ENCODE data around the gene CCNQ.

Gene CCNQ

DNA sequence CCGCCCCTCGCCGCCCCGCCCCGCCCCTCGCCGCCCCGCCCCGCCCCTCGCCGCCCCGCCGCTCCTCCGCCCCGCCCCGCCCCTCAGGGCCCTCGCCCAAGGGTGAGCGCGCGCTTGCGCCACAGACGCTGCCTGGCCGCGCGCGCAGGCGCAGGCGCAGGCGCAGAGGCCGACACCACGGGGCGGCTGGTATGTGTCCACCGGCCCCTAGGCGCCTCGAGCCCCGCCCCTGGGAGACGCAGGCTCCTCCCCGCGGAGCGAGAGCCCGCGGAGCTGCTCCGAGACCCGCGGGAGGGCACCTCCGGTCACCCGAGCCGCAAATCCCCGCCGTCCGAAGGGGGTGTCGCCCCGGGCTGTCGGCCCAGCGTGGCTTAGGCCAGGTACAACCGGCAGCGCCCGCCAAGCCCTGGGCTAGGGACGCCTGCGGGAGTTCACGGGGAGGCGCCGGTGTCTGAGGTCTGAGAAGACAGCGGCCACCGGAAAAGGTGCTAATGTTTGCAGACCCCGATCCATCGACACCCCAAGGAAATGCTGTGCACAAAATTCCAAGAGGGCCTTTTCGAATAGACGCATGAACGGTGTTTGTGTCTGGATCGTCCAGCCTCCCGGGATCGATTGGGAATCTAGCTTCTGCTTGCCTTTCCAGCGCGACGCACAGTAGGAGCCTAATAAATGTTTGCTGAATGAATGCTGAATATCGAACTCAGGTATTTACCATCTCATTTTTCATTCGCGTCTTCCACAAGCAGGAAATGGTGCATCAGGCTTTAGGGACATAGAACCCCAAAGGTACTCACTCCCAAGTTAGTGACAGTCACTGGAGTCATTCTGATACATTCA, 473 bp upstream of the CCNQ start:
- Histone ChIP-seq H3K4me3 (ENCODE audit: low read depth, low read length) (peak overlapping the region; percentile 59), H3K4me1 (ENCODE audit: control insufficient read depth, insufficient read depth, low read length) (no peaks in the 10 kb centered on the region), H3K27ac (ENCODE audit: extremely low read depth, low read depth, low read length) (peak overlapping the region; percentile 44; the same call in 1 of the 2 replicates), H3K9me3 (ENCODE audit: control insufficient read depth, insufficient read depth, low read depth, low read length) (no peaks in the 10 kb centered on the region), H3K36me3 (ENCODE audit: control insufficient read depth in 2 of 2, insufficient read depth in 1 of 2, low read length in 2 of 2) (peaks cover 0 to 25% of the 10 kb centered on the region in 2 experiments; a peak in 2 of 3 replicates)
- POLR2A ChIA-PET, result interaction anchor here (0.5 to 1.4 kb wide), 2 partner anchors 47 to 641 kb away, joined by 3 to 4 read pairs; no protein-coding TSS in a partner anchor
- CTCF ChIA-PET, result interaction anchor here (0.5 to 2.5 kb wide), 11 partner anchors 9 to 90 kb away, joined by 3 to 20 read pairs (median 4); no protein-coding TSS in a partner anchor
- TF ChIP-seq, protein P1, sequence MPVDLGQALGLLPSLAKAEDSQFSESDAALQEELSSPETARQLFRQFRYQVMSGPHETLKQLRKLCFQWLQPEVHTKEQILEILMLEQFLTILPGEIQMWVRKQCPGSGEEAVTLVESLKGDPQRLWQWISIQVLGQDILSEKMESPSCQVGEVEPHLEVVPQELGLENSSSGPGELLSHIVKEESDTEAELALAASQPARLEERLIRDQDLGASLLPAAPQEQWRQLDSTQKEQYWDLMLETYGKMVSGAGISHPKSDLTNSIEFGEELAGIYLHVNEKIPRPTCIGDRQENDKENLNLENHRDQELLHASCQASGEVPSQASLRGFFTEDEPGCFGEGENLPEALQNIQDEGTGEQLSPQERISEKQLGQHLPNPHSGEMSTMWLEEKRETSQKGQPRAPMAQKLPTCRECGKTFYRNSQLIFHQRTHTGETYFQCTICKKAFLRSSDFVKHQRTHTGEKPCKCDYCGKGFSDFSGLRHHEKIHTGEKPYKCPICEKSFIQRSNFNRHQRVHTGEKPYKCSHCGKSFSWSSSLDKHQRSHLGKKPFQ (tag by site-specific recombination; IDR thresholded peaks at IDR 0.05), result no peak
- TF ChIP-seq SP2 (tag by site-specific recombination; IDR thresholded peaks at IDR 0.05) (peak; percentile 32; the same call in 1 of the 2 replicates), ZNF335 (tag by site-specific recombination; conservative IDR thresholded peaks at IDR 0.05) (peak; percentile 50), ZNF530 (tag by site-specific recombination; IDR thresholded peaks at IDR 0.05; ENCODE audit: low read depth) (no peak), GLIS1 (tag by site-specific recombination; IDR thresholded peaks at IDR 0.05) (peak; percentile 72), YY1 (tag by site-specific recombination; IDR thresholded peaks at IDR 0.05) (no peak), ZEB2 (tag by site-specific recombination; IDR thresholded peaks at IDR 0.05) (peak; percentile 83), ZNF366 (tag by site-specific recombination; conservative IDR thresholded peaks at IDR 0.05) (no peak), GLIS2 (tag by site-specific recombination; IDR thresholded peaks at IDR 0.05) (peak; percentile 72), ZNF2 (tag by site-specific recombination; IDR thresholded peaks at IDR 0.05) (no peak; the same call in 1 of the 2 replicates), ZBTB20 (tag by site-specific recombination; IDR thresholded peaks at IDR 0.05) (peak; percentile 60), ZNF561 (tag by site-specific recombination; IDR thresholded peaks at IDR 0.05; ENCODE audit: borderline replicate concordance) (peak; percentile 47; the same call in 1 of the 2 replicates), ZNF529 (tag by site-specific recombination; IDR thresholded peaks at IDR 0.05; ENCODE audit: insufficient replicate concordance) (no peak), ZNF548 (tag by site-specific recombination; IDR thresholded peaks at IDR 0.05) (no peak), HOXA7 (CRISPR knock-in tag; IDR thresholded peaks at IDR 0.05; ENCODE audit: borderline replicate concordance) (no peak)
- TF ChIP-seq, protein P2, sequence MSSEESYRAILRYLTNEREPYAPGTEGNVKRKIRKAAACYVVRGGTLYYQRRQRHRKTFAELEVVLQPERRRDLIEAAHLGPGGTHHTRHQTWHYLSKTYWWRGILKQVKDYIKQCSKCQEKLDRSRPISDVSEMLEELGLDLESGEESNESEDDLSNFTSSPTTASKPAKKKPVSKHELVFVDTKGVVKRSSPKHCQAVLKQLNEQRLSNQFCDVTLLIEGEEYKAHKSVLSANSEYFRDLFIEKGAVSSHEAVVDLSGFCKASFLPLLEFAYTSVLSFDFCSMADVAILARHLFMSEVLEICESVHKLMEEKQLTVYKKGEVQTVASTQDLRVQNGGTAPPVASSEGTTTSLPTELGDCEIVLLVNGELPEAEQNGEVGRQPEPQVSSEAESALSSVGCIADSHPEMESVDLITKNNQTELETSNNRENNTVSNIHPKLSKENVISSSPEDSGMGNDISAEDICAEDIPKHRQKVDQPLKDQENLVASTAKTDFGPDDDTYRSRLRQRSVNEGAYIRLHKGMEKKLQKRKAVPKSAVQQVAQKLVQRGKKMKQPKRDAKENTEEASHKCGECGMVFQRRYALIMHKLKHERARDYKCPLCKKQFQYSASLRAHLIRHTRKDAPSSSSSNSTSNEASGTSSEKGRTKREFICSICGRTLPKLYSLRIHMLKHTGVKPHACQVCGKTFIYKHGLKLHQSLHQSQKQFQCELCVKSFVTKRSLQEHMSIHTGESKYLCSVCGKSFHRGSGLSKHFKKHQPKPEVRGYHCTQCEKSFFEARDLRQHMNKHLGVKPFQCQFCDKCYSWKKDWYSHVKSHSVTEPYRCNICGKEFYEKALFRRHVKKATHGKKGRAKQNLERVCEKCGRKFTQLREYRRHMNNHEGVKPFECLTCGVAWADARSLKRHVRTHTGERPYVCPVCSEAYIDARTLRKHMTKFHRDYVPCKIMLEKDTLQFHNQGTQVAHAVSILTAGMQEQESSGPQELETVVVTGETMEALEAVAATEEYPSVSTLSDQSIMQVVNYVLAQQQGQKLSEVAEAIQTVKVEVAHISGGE (tag by site-specific recombination; conservative IDR thresholded peaks at IDR 0.05; ENCODE audit: low read depth), result no peak
- TF ChIP-seq, protein P3, sequence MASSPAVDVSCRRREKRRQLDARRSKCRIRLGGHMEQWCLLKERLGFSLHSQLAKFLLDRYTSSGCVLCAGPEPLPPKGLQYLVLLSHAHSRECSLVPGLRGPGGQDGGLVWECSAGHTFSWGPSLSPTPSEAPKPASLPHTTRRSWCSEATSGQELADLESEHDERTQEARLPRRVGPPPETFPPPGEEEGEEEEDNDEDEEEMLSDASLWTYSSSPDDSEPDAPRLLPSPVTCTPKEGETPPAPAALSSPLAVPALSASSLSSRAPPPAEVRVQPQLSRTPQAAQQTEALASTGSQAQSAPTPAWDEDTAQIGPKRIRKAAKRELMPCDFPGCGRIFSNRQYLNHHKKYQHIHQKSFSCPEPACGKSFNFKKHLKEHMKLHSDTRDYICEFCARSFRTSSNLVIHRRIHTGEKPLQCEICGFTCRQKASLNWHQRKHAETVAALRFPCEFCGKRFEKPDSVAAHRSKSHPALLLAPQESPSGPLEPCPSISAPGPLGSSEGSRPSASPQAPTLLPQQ (tag by site-specific recombination; IDR thresholded peaks at IDR 0.05), result peak; percentile 28; the same call in 1 of the 2 replicates
- TF ChIP-seq, protein P4, sequence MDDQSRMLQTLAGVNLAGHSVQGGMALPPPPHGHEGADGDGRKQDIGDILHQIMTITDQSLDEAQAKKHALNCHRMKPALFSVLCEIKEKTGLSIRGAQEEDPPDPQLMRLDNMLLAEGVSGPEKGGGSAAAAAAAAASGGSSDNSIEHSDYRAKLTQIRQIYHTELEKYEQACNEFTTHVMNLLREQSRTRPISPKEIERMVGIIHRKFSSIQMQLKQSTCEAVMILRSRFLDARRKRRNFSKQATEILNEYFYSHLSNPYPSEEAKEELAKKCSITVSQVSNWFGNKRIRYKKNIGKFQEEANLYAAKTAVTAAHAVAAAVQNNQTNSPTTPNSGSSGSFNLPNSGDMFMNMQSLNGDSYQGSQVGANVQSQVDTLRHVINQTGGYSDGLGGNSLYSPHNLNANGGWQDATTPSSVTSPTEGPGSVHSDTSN (CRISPR knock-in tag; IDR thresholded peaks at IDR 0.05), result no peak
- TF ChIP-seq, protein P5, sequence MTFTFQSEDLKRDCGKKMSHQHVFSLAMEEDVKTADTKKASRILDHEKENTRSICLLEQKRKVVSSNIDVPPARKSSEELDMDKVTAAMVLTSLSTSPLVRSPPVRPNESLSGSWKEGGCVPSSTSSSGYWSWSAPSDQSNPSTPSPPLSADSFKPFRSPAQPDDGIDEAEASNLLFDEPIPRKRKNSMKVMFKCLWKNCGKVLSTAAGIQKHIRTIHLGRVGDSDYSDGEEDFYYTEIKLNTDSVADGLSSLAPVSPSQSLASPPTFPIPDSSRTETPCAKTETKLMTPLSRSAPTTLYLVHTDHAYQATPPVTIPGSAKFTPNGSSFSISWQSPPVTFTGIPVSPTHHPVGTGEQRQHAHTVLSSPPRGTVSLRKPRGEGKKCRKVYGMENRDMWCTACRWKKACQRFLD (tag by site-specific recombination; IDR thresholded peaks at IDR 0.05), result no peak
- TF ChIP-seq, protein P6, sequence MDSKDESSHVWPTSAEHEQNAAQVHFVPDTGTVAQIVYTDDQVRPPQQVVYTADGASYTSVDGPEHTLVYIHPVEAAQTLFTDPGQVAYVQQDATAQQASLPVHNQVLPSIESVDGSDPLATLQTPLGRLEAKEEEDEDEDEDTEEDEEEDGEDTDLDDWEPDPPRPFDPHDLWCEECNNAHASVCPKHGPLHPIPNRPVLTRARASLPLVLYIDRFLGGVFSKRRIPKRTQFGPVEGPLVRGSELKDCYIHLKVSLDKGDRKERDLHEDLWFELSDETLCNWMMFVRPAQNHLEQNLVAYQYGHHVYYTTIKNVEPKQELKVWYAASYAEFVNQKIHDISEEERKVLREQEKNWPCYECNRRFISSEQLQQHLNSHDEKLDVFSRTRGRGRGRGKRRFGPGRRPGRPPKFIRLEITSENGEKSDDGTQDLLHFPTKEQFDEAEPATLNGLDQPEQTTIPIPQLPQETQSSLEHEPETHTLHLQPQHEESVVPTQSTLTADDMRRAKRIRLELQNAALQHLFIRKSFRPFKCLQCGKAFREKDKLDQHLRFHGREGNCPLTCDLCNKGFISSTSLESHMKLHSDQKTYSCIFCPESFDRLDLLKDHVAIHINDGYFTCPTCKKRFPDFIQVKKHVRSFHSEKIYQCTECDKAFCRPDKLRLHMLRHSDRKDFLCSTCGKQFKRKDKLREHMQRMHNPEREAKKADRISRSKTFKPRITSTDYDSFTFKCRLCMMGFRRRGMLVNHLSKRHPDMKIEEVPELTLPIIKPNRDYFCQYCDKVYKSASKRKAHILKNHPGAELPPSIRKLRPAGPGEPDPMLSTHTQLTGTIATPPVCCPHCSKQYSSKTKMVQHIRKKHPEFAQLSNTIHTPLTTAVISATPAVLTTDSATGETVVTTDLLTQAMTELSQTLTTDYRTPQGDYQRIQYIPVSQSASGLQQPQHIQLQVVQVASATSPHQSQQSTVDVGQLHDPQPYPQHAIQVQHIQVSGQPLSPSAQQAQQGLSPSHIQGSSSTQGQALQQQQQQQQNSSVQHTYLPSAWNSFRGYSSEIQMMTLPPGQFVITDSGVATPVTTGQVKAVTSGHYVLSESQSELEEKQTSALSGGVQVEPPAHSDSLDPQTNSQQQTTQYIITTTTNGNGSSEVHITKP (tag by site-specific recombination; IDR thresholded peaks at IDR 0.05), result no peak
- TF ChIP-seq, protein P7, sequence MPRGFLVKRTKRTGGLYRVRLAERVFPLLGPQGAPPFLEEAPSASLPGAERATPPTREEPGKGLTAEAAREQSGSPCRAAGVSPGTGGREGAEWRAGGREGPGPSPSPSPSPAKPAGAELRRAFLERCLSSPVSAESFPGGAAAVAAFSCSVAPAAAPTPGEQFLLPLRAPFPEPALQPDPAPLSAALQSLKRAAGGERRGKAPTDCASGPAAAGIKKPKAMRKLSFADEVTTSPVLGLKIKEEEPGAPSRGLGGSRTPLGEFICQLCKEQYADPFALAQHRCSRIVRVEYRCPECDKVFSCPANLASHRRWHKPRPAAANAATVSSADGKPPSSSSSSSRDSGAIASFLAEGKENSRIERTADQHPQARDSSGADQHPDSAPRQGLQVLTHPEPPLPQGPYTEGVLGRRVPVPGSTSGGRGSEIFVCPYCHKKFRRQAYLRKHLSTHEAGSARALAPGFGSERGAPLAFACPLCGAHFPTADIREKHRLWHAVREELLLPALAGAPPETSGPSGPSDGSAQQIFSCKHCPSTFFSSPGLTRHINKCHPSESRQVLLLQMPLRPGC (tag by site-specific recombination; IDR thresholded peaks at IDR 0.05), result no peak
